HepG2 (cell line): ENCODE measurements around the gene C9orf43.

Experiments
- CTCF ChIP-seq: sonication (generic); formaldehyde crosslinking; IDR thresholded peaks from 2 replicates; pipeline ENCODE4 v1.5.0; 2020; ENCODE audit warnings: mild to moderate bottlenecking, missing genetic modification reagents, moderate library complexity
- EZH2 ChIP-seq: conservative IDR thresholded peaks from 2 replicates; pipeline ENCODE4 v1.6.1; 2012; ENCODE audit warnings: mild to moderate bottlenecking, low read depth, low read length, moderate library complexity
- FOXA3 ChIP-seq: IDR thresholded peaks from 2 replicates; pipeline ENCODE4 v1.6.1; 2016; ENCODE audit warnings: missing genetic modification reagents, missing compliant biosample characterization
- GPBP1L1 ChIP-seq: sonication (generic); formaldehyde crosslinking; IDR thresholded peaks from 2 replicates; pipeline ENCODE4 v1.5.0; 2020; ENCODE audit warnings: mild to moderate bottlenecking, missing genetic modification reagents
- RAD51 ChIP-seq: fragments of 450-650 bp; IDR thresholded peaks from 2 replicates; pipeline ENCODE4 v1.6.1; 2016; ENCODE audit warnings: borderline replicate concordance
- RBFOX2 ChIP-seq: fragments of 200-400 bp; formaldehyde crosslinking; IDR thresholded peaks from 2 replicates; pipeline ENCODE4 v1.6.1; 2017; ENCODE audit warnings: low read depth, mild to moderate bottlenecking, low read length
- RELA ChIP-seq: sonication (generic); formaldehyde crosslinking; IDR thresholded peaks from 2 replicates; pipeline ENCODE4 v1.4.0; 2020; ENCODE audit warnings: missing genetic modification reagents

GRCh38 chr9:113454914-113455761 lies 44.6 kb downstream of the C9orf43 start:
- TF ChIP-seq RELA (CRISPR knock-in tag) (no peak), RBFOX2 (no peak), FOXA3 (CRISPR knock-in tag) (no peak), CTCF (CRISPR knock-in tag) (no peak), GPBP1L1 (CRISPR knock-in tag) (no peak), EZH2 (no peak), RAD51 (no peak)
